ENCODE results near the gene GNAQ.

GRCh38 chr9:78023003-78023741 is 8.4 kb downstream of the GNAQ start:
- TF ChIP-seq CTCF (IDR thresholded peaks at IDR 0.05) (no peak), POLR2A (IDR thresholded peaks at IDR 0.05) (peak in 1 of 4 donors; percentile 14), POLR2AphosphoS5 (IDR thresholded peaks at IDR 0.05) (peak in 2 of 3 donors; percentile 89)
